Activated CD4-positive, alpha-beta T cell treated with anti-CD3 and anti-CD28 coated beads, Interleukin-2, amount 10 ng/mL, durations not matched to agents 24 days and 14 days (primary cell): ENCODE results near the gene OCA2. TPM values are rescaled to one million over a fixed set of nuclear protein-coding genes. Genes with fewer than 3 reads are reported as not detected.
"Not testable (repeated sequence)": the region's sequence is repeated elsewhere in the genome, so short reads cannot be mapped to it uniquely, and the experiment has no call there.

Experiments used
- DNase-seq: peaks from one replicate; pipeline ENCODE4 v3.0.0; 2022
- H3K27ac Mint-ChIP-seq: one replicate; pipeline ENCODE4 v1.8.0; 2022; ENCODE audit warnings: mild to moderate bottlenecking, mixed read lengths
- H3K27me3 Mint-ChIP-seq: one replicate; pipeline ENCODE4 v1.8.0; 2022; ENCODE audit warnings: mixed read lengths
- H3K36me3 Mint-ChIP-seq: one replicate; pipeline ENCODE4 v1.8.0; 2022; ENCODE audit warnings: low read depth, mild to moderate bottlenecking, mixed read lengths
- H3K4me1 Mint-ChIP-seq: one replicate; pipeline ENCODE4 v1.8.0; 2021; ENCODE audit warnings: mixed read lengths
- H3K4me3 Mint-ChIP-seq: one replicate; pipeline ENCODE4 v1.8.0; 2022; ENCODE audit warnings: mild to moderate bottlenecking, moderate library complexity, mixed read lengths
- H3K9me3 Mint-ChIP-seq: one replicate; pipeline ENCODE4 v1.8.0; 2021; ENCODE audit warnings: mixed read lengths
- intact Hi-C: fragments of 100-400 bp; cut with micrococcal nuclease; formaldehyde crosslinking; loops from one replicate; pipeline ENCODE4 v1.15.1; 2023
- total RNA-seq: library from RNA; stranded (reverse); gene quantifications from 2 replicates; pipeline ENCODE4 v1.2.3, GENCODE V29; 2022

OCA2 gene
- total RNA-seq, 1 donor from 2014 or later: not detected

DNA sequence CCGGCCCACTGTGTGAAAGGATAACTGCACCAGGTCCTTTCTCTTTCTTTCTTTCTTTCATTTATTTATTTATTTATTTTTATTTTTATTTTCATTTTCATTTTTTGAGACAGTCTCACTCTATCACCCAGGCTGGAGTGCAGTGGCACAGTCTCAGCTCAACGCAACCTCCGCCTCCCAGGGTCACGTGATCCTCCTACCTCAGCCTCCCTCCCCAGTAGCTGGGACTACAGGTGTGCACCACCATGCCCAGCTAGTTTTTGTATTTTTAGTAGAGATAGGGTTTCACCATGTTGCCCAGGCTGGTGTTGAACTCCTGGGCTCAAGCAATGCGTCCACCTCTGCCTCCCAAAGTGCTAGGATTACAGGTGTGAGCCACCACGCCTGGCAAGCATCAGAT, 146.5 kb downstream of the OCA2 start:
- H3K4me1 Mint-ChIP-seq, H3K27ac Mint-ChIP-seq, H3K4me3 Mint-ChIP-seq, DNase-seq, H3K9me3 Mint-ChIP-seq, H3K27me3 Mint-ChIP-seq, intact Hi-C loops, H3K36me3 Mint-ChIP-seq: not testable (repeated sequence)

- H3K27ac Mint-ChIP-seq: no peak overlapping the region
- no peaks in the 10 kb centered on the region for H3K4me1 Mint-ChIP-seq
- H3K36me3 Mint-ChIP-seq: no peaks in the 10 kb centered on the region
- H3K9me3 Mint-ChIP-seq: no peaks in the 10 kb centered on the region
- DNase-seq: no peak
- no peaks in the 10 kb centered on the region for H3K27me3 Mint-ChIP-seq
- no peak overlapping the region for H3K4me3 Mint-ChIP-seq
- intact Hi-C loops: no loop called here
Measured at GRCh38 chr15:27951191-27951890, 147.8 kb downstream of the OCA2 start.

DNA sequence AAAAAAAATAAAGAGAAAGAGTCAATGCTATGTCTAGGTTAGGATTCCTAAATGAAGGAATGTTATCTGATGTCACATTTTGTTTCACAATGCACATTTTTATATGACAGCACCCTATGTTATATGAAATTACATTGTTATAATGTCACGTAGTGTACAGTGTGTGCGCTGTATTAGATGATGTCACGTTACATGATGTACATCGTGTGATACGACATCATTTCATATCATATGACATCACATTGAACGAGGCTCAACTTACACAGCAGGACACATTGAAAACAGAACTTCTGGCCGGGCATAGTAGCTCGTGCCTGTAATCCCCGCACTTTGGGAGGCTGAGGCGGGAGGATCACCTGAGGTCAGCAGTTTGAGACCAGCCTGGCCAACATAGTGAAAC, 150.0 kb downstream of the OCA2 start:
- Mint-ChIP-seq H3K9me3 (no peaks in the 10 kb centered on the region), H3K36me3 (no peaks in the 10 kb centered on the region), H3K27me3 (no peaks in the 10 kb centered on the region), H3K4me1 (no peaks in the 10 kb centered on the region), H3K27ac (no peak overlapping the region), H3K4me3 (no peak overlapping the region)
- intact Hi-C loops: no loop called here
- DNase-seq: no peak

- intact Hi-C loops: no loop called here
- no peaks in the 10 kb centered on the region for H3K27me3 Mint-ChIP-seq
- H3K4me3 Mint-ChIP-seq: no peak overlapping the region
- no peak overlapping the region for H3K27ac Mint-ChIP-seq
- no peaks in the 10 kb centered on the region for H3K4me1 Mint-ChIP-seq
- DNase-seq: no peak
- H3K9me3 Mint-ChIP-seq: no peaks in the 10 kb centered on the region
- H3K36me3 Mint-ChIP-seq: no peaks in the 10 kb centered on the region
Measured at GRCh38 chr15:27939246-27939645, 159.9 kb downstream of the OCA2 start.

DNA sequence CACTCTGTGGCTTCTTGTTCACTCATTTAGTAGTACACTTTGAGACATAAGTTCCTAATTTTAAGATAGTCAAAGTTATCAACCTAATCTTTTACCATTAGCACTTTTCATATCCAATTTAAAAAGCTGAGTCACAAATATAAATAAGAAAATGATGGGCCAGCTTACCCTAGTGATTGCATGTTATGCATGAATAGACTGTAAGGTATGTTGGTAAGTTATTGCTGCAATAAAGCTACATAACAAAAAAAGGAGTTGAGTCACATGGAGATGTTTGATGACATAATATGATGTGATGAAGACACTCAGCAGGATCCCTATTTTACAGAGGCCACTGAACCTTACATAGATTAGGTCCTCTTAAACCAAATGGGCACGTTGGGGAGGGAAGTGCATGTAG, 161.3 kb downstream of the OCA2 start:
- H3K27me3 Mint-ChIP-seq: no peaks in the 10 kb centered on the region
- peaks cover 3% of the 10 kb centered on the region for H3K9me3 Mint-ChIP-seq
- DNase-seq: no peak
- H3K36me3 Mint-ChIP-seq: no peaks in the 10 kb centered on the region
- intact Hi-C loops: no loop called here
- H3K4me3 Mint-ChIP-seq: no peak overlapping the region
- H3K4me1 Mint-ChIP-seq: no peaks in the 10 kb centered on the region
- H3K27ac Mint-ChIP-seq: no peak overlapping the region

DNA sequence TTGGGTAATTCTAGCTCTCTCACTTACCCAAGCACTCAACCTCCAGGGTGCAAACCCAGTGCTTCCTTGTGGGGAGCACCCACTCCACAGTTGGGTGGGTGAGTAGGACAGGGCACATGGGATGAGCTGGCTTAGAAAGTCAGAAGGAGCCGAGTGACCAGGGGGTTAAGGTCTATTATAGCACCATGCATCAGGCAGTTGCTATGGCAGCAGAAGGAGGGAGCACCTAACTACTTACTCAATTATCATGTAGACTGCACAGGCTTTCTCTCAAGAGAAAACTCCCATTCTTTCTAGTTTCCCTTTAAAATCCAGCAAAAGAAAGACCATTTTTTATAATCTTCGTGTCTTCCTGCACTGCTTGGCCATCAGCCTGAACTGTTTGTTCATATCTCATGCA, 163.0 kb downstream of the OCA2 start:
- no peaks in the 10 kb centered on the region for H3K4me1 Mint-ChIP-seq
- DNase-seq: no peak
- intact Hi-C loops: no loop called here
- peaks cover 3% of the 10 kb centered on the region for H3K9me3 Mint-ChIP-seq
- no peak overlapping the region for H3K4me3 Mint-ChIP-seq
- H3K36me3 Mint-ChIP-seq: no peaks in the 10 kb centered on the region
- no peaks in the 10 kb centered on the region for H3K27me3 Mint-ChIP-seq
- no peak overlapping the region for H3K27ac Mint-ChIP-seq

- DNase-seq: no peak
- Mint-ChIP-seq H3K4me1 (no peaks in the 10 kb centered on the region), H3K27ac (no peak overlapping the region), H3K9me3 (peaks cover 3% of the 10 kb centered on the region), H3K36me3 (no peaks in the 10 kb centered on the region), H3K4me3 (no peak overlapping the region), H3K27me3 (no peaks in the 10 kb centered on the region)
- intact Hi-C loops: no loop called here
Measured at GRCh38 chr15:27935328-27935727, 163.8 kb downstream of the OCA2 start.

- Mint-ChIP-seq H3K9me3 (peaks cover 3% of the 10 kb centered on the region), H3K27ac (no peak overlapping the region), H3K4me1 (no peaks in the 10 kb centered on the region), H3K27me3 (no peaks in the 10 kb centered on the region), H3K4me3 (no peak overlapping the region), H3K36me3 (no peaks in the 10 kb centered on the region)
- no peak for DNase-seq
- intact Hi-C loops: no loop called here
Measured at GRCh38 chr15:27934782-27935181, 164.3 kb downstream of the OCA2 start.

DNA sequence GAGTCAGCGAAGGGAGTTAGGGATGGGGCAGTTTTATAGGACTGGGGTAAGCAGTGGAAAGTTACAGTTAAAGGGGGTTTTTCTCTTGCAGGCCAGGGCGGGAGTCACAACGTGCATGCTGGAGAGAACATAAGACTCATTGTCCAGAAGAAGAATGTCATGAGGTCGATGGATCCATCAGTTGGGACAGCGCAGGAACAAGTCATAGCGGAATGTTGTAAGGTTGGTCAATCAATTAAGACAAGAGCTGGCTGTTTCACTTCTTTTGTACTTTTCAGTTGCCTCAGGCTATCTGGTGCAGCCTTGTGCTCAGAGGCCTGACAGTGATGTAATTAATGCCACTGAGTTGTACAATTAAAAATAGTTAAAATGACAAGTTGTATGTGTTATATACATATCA, 165.6 kb downstream of the OCA2 start:
- H3K36me3 Mint-ChIP-seq: no peaks in the 10 kb centered on the region
- DNase-seq: no peak
- intact Hi-C loops: no loop called here
- H3K27ac Mint-ChIP-seq: no peak overlapping the region
- peaks cover 3% of the 10 kb centered on the region for H3K9me3 Mint-ChIP-seq
- H3K4me3 Mint-ChIP-seq: no peak overlapping the region
- no peaks in the 10 kb centered on the region for H3K4me1 Mint-ChIP-seq
- H3K27me3 Mint-ChIP-seq: no peaks in the 10 kb centered on the region

GRCh38 chr15:27932600-27932999, 166.5 kb downstream of the OCA2 start:
- H3K27me3 Mint-ChIP-seq: no peaks in the 10 kb centered on the region
- no peaks in the 10 kb centered on the region for H3K36me3 Mint-ChIP-seq
- DNase-seq: no peak
- peaks cover 3% of the 10 kb centered on the region for H3K9me3 Mint-ChIP-seq
- no peak overlapping the region for H3K27ac Mint-ChIP-seq
- intact Hi-C loops: no loop called here
- H3K4me3 Mint-ChIP-seq: no peak overlapping the region
- no peaks in the 10 kb centered on the region for H3K4me1 Mint-ChIP-seq

DNA sequence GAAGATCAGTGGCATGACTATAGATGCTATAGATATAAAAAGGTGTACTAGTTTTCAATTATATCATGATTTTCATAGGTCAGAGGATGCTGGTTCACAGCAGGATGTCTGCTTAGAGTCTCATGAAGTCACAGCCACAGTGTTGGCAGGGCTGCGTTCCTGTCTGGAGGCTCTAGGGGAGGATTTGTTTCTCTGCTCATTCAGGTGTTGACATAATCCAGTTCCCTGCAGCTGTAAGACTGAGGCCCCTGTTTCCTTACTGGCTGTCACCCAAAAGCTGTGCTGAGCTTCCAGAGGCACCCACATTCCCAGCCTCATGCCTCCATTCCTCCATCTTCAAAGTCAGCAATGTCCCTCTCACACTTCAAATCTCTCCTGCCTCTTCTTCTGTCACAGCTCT, 170.7 kb downstream of the OCA2 start:
- Mint-ChIP-seq H3K4me3 (no peak overlapping the region), H3K4me1 (no peaks in the 10 kb centered on the region), H3K9me3 (peaks cover 6% of the 10 kb centered on the region), H3K36me3 (no peaks in the 10 kb centered on the region), H3K27ac (no peak overlapping the region), H3K27me3 (no peaks in the 10 kb centered on the region)
- intact Hi-C loops: no loop called here
- no peak for DNase-seq

GRCh38 chr15:27912283-27912682, 186.8 kb downstream of the OCA2 start:
- H3K9me3 Mint-ChIP-seq: no peaks in the 10 kb centered on the region
- H3K36me3 Mint-ChIP-seq: no peaks in the 10 kb centered on the region
- H3K4me1 Mint-ChIP-seq: no peaks in the 10 kb centered on the region
- no peak overlapping the region for H3K4me3 Mint-ChIP-seq
- H3K27ac Mint-ChIP-seq: no peak overlapping the region
- no peak for DNase-seq
- intact Hi-C loops: no loop called here
- no peaks in the 10 kb centered on the region for H3K27me3 Mint-ChIP-seq

- Mint-ChIP-seq H3K27me3 (no peaks in the 10 kb centered on the region), H3K9me3 (peaks cover 4% of the 10 kb centered on the region), H3K36me3 (no peaks in the 10 kb centered on the region), H3K27ac (no peak overlapping the region), H3K4me1 (no peaks in the 10 kb centered on the region), H3K4me3 (no peak overlapping the region)
- intact Hi-C loops: no loop called here
- no peak for DNase-seq
Measured at GRCh38 chr15:27906802-27907201, 192.3 kb downstream of the OCA2 start.

DNA sequence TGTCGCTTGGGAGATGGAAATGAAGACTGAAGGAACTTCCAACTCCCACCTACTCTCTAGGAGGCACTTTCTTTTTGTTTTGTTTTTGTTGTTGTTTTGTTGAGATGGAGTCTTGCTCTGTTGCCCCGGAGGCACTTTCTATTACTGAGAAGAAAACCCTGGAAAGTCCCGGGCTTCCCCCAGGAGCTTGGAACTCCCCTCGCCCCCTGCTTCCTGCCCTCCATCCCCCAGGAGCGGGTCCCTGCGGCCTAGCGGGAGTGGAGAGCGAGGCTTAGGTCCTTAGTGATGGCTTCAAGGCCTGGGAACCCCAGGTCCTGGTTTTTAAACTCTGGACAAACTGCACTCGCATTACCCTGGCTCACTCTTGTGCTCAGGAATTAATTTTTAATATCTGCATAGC, 195.7 kb downstream of the OCA2 start:
- Mint-ChIP-seq H3K27ac (no peak overlapping the region), H3K36me3 (no peaks in the 10 kb centered on the region), H3K4me1 (no peaks in the 10 kb centered on the region), H3K27me3 (no peaks in the 10 kb centered on the region), H3K9me3 (peaks cover 4% of the 10 kb centered on the region), H3K4me3 (no peak overlapping the region)
- intact Hi-C loops: no loop called here
- DNase-seq: no peak

DNA sequence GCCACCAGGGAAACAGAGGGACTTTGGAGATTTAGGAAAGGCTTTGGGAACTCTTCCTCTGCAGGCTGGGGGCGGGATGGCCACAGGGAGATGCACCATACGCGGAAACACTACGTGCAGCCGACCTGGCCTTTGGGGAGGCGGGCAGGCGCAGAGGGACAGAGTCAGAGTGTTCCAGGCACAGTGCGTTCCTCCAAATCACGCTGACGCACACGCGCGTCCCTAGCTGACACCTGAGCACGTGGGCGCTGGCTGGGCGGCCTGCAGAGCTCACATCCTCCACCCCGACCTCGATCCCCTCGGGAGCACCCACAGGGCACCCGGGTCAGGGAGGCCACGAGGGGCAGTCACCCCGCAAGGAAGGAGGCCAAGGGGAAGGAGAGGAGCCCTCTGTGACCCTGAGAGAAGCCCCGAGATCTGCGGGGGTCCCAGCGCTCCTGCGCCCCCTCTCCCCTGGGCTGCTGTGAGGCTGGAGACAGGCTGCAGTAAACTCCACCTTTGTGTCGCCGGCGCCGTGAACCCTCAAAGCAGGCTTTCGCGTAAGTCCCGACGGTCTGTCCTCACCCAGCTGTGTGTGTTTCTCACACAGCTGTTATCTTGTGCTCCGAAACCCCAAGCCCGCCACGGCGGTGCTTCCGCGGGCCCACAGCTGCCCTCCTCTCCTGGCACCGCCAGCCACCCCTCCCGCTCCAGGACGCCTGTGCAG, 196.3 kb downstream of the OCA2 start:
- intact Hi-C loops: no loop called here
- H3K4me3 Mint-ChIP-seq: no peak overlapping the region
- no peaks in the 10 kb centered on the region for H3K36me3 Mint-ChIP-seq
- no peak for DNase-seq
- no peaks in the 10 kb centered on the region for H3K27me3 Mint-ChIP-seq
- H3K27ac Mint-ChIP-seq: no peak overlapping the region
- no peaks in the 10 kb centered on the region for H3K4me1 Mint-ChIP-seq
- H3K9me3 Mint-ChIP-seq: peaks cover 4% of the 10 kb centered on the region
